Measurements from ENCODE around the gene LSM14A. TPM values are rescaled to one million over a fixed set of nuclear protein-coding genes. Genes with fewer than 3 reads are reported as not detected.

Gene LSM14A
- total and polyA plus RNA-seq, 2 of the 8 experiments (the other 6 are each of a cell fraction or from before 2014, with no cell fraction given): 117 to 195 TPM

DNA sequence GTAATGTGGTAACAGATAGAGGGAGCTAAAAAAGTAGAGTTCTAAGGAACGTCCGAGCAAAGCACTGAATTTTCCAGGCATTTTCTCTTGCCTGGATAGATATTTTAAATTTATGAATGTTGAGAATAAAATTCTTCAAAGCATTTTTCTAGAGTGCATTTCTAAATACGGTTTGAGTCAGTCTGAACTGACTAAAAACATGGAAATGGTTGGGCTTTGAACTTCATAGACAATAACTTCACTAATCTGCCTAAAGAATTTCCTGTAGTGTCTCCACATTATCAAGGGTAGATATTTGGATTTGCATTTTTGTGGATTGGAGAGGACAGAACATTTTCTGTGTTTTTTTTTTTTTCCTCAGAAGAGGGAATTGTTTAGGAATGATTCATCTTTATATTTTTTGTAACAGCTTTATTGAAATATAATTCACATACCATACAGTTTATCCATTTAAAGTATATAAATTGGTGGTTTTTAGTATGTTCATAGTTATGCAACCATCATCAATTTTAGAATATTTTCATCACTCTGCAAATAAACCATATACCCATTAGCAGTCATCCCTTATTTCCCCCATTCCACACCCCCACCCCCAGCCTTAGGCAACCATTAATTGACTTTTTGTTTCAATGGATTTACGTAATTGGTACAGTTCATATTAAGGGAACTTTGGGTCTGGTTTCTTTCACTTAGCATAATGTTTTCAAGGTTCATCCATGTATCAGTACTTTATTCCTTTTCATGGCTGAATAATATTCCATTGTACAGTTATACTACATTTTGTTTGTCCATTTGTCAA is 102.7 kb downstream of the LSM14A start (continued):
- TF ChIP-seq POLR2AphosphoS5 (IDR thresholded peaks at IDR 0.05; ENCODE audit: low read depth, low read length) (no peak), GABPA (IDR thresholded peaks at IDR 0.05; ENCODE audit: borderline replicate concordance, insufficient read depth, low read length) (no peak), SP2 (IDR thresholded peaks at IDR 0.05; ENCODE audit: low read length) (no peak), E2F6 (IDR thresholded peaks at IDR 0.05) (no peak), ZNF274 (IDR thresholded peaks at IDR 0.05; ENCODE audit: borderline replicate concordance, extremely low read depth, low read length) (no peak), ASH2L (IDR thresholded peaks at IDR 0.05; ENCODE audit: low read length) (no peak)
